ENCODE measurements around the gene POLR1C.
"Not testable (repeated sequence)": the region's sequence is repeated elsewhere in the genome, so short reads cannot be mapped to it uniquely, and the experiment has no call there.

POLR1C gene

GRCh38 chr6:43516697-43517504 lies at the start of gene POLR1C, which contains the start of gene YIPF3:
TSS of gene POLR1C (plus strand) at chr6:43517089. CDS start at chr6:43517110, 21 bp downstream.
TSS of gene YIPF3 (minus strand) at chr6:43516926. CDS start at chr6:43516807, 119 bp downstream.
- peak; percentile 93 for DNase-seq (ENCODE audit: low read depth)

- DNase-seq (ENCODE audit: low read depth), result not testable (repeated sequence)
Observed at GRCh38 chr6:43467265-43467664, 49.6 kb upstream of the POLR1C start.

- no peak for DNase-seq (ENCODE audit: low read depth)
Observed at GRCh38 chr6:43467752-43468151, 49.1 kb upstream of the POLR1C start.

- DNase-seq (ENCODE audit: low read depth), result no peak
Observed at GRCh38 chr6:43468240-43468639, 48.6 kb upstream of the POLR1C start.

- DNase-seq (ENCODE audit: low read depth), result no peak
Observed at GRCh38 chr6:43468748-43469681, 47.9 kb upstream of the POLR1C start.

GRCh38 chr6:43469947-43470346 lies 46.9 kb upstream of the POLR1C start:
- no peak for DNase-seq (ENCODE audit: low read depth)

GRCh38 chr6:43471399-43471798 lies 45.5 kb upstream of the POLR1C start:
- DNase-seq (ENCODE audit: low read depth), result no peak

GRCh38 chr6:43472515-43472914 lies 44.4 kb upstream of the POLR1C start:
- DNase-seq (ENCODE audit: low read depth), result no peak

GRCh38 chr6:43475516-43475915 lies 41.4 kb upstream of the POLR1C start:
- DNase-seq (ENCODE audit: low read depth), result no peak

GRCh38 chr6:43476746-43477145 lies 40.1 kb upstream of the POLR1C start:
- DNase-seq (ENCODE audit: low read depth), result no peak

- DNase-seq (ENCODE audit: low read depth), result peak; percentile 59
Observed at GRCh38 chr6:43477235-43478007, 39.5 kb upstream of the POLR1C start, which contains the start of gene TJAP1. TSS of gene TJAP1 (plus strand) at chr6:43477570. CDS start at chr6:43499002, 21,432 bp downstream.

- DNase-seq (ENCODE audit: low read depth), result no peak
Observed at GRCh38 chr6:43478008-43478372, 38.9 kb upstream of the POLR1C start.

GRCh38 chr6:43481075-43481474 lies 35.8 kb upstream of the POLR1C start:
- no peak for DNase-seq (ENCODE audit: low read depth)

GRCh38 chr6:43481591-43482236 lies 35.2 kb upstream of the POLR1C start:
- no peak for DNase-seq (ENCODE audit: low read depth)

- DNase-seq (ENCODE audit: low read depth), result no peak
Observed at GRCh38 chr6:43488667-43489276, 28.1 kb upstream of the POLR1C start.

- no peak for DNase-seq (ENCODE audit: low read depth)
Observed at GRCh38 chr6:43489277-43490072, 27.4 kb upstream of the POLR1C start.

- DNase-seq (ENCODE audit: low read depth), result no peak
Observed at GRCh38 chr6:43490523-43490939, 26.4 kb upstream of the POLR1C start.

- DNase-seq (ENCODE audit: low read depth), result no peak
Observed at GRCh38 chr6:43491750-43492661, 24.9 kb upstream of the POLR1C start.

- no peak for DNase-seq (ENCODE audit: low read depth)
Observed at GRCh38 chr6:43492673-43493072, 24.2 kb upstream of the POLR1C start.

Data from CMK (cell line).